MM.1S (cell line): ENCODE measurements around the gene GAB1.

Experiments used
- DNase-seq: peaks from one replicate; pipeline ENCODE4 v3.0.0-alpha.2; 2015
- H2AFZ ChIP-seq: fragments of 300-600 bp; sonication (generic); 2 replicates; pipeline ENCODE4 v1.6.0; 2016; ENCODE audit warnings: antibody characterized with exemption, low read length
- H3F3A ChIP-seq: fragments of 300-600 bp; sonication (generic); 2 replicates; pipeline ENCODE4 v1.6.1; 2016; ENCODE audit warnings: mild to moderate bottlenecking, antibody characterized with exemption, low read length, moderate library complexity, mixed read lengths; ENCODE audit not compliant: insufficient read depth
- H3K27ac ChIP-seq: fragments of 300-600 bp; sonication (generic); 2 replicates; pipeline ENCODE4 v1.5.1; 2016; ENCODE audit warnings: mild to moderate bottlenecking, low read length
- H3K27me3 ChIP-seq: fragments of 300-600 bp; sonication (generic); replicated peaks from 2 replicates; pipeline ENCODE4 v1.6.0; 2016; ENCODE audit warnings: low read length; ENCODE audit not compliant: insufficient read depth
- H3K36me3 ChIP-seq: fragments of 300-600 bp; sonication (generic); replicated peaks from 2 replicates; pipeline ENCODE4 v1.6.1; 2016; ENCODE audit warnings: mild to moderate bottlenecking, low read length, mixed read lengths; ENCODE audit not compliant: insufficient read depth
- H3K4me1 ChIP-seq: fragments of 300-600 bp; sonication (generic); 2 replicates; pipeline ENCODE4 v1.6.1; 2016; ENCODE audit warnings: low read length, mixed read lengths
- H3K4me2 ChIP-seq: fragments of 300-600 bp; sonication (generic); 2 replicates; pipeline ENCODE4 v1.6.0; 2016; ENCODE audit warnings: low read depth, low read length
- H3K4me3 ChIP-seq: fragments of 300-600 bp; sonication (generic); 2 replicates; pipeline ENCODE4 v1.5.1; 2016; ENCODE audit warnings: low read length, mixed read lengths
- H3K79me2 ChIP-seq: fragments of 300-600 bp; sonication (generic); 2 replicates; pipeline ENCODE4 v1.6.1; 2016; ENCODE audit warnings: mixed run types, low read length, mixed read lengths
- H3K9ac ChIP-seq: fragments of 300-600 bp; sonication (generic); 2 replicates; pipeline ENCODE4 v1.6.1; 2016; ENCODE audit warnings: low read length, mixed read lengths
- H3K9me2 ChIP-seq: fragments of 300-600 bp; sonication (generic); replicated peaks from 2 replicates; pipeline ENCODE4 v1.6.1; 2016; ENCODE audit warnings: mild to moderate bottlenecking, low read length, mixed read lengths; ENCODE audit not compliant: insufficient read depth
- H3K9me3 ChIP-seq: fragments of 300-600 bp; sonication (generic); replicated peaks from 2 replicates; pipeline ENCODE4 v1.6.1; 2016; ENCODE audit warnings: mild to moderate bottlenecking, low read length, mixed read lengths; ENCODE audit not compliant: insufficient read depth
- H4K20me1 ChIP-seq: fragments of 300-600 bp; sonication (generic); 2 replicates; pipeline ENCODE4 v1.6.1; 2016; ENCODE audit warnings: mild to moderate bottlenecking, low read length, moderate library complexity, mixed read lengths; ENCODE audit not compliant: insufficient read depth
- CTCF ChIP-seq: fragments of 300-600 bp; sonication (generic); IDR thresholded peaks from 2 replicates; pipeline ENCODE4 v1.5.1; 2016; ENCODE audit warnings: antibody characterized with exemption, low read length, mixed read lengths
- EZH2 ChIP-seq: fragments of 300-600 bp; sonication (generic); optimal IDR thresholded peaks from 2 replicates; pipeline ENCODE3; 2017; ENCODE audit warnings: low read depth, mild to moderate bottlenecking, antibody characterized with exemption, low read length, mixed read lengths
- EZH2phosphoT487 ChIP-seq: fragments of 300-600 bp; sonication (generic); IDR thresholded peaks from 2 replicates; pipeline ENCODE4 v1.6.1; 2018; ENCODE audit warnings: antibody characterized with exemption, low read length

Gene GAB1

DNA sequence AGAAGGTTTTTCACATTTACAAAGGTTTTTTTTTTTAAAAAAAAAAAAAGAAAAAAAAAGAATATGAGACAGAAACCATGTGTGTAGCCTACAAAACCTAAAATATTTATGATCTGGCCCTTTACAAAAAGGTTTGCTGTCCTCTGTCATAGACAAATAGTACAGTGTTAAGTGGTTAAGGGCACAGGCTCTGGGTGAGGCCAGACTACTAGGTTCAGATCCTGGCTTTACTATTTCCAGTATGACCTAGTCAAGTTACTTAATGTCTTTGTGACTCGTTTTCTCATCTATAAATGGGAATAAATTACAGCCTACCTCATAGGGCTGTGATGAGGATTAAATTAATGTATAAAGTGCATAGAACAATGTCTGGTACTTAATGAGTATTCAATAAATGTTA lies 56.5 kb downstream of the GAB1 start:
- no peaks in the 10 kb centered on the region for H3K27me3 ChIP-seq
- no peak overlapping the region for H2AFZ ChIP-seq
- H3K4me2 ChIP-seq: no peak overlapping the region
- no peak for DNase-seq
- H3K27ac ChIP-seq: no peak overlapping the region
- H3K9me2 ChIP-seq: no peaks in the 10 kb centered on the region
- H3K79me2 ChIP-seq: peaks cover 100% of the 10 kb centered on the region
- no peak overlapping the region for H3K9ac ChIP-seq
- no peaks in the 10 kb centered on the region for H3K9me3 ChIP-seq
- H3K36me3 ChIP-seq: no peaks in the 10 kb centered on the region
- H3K4me1 ChIP-seq: peaks cover 24% of the 10 kb centered on the region; the same call in 1 of the 2 replicates
- peaks cover 10% of the 10 kb centered on the region for H3F3A ChIP-seq
- TF ChIP-seq EZH2phosphoT487 (no peak), EZH2 (no peak), CTCF (no peak)
- H4K20me1 ChIP-seq: peaks cover 42% of the 10 kb centered on the region
- H3K4me3 ChIP-seq: no peak overlapping the region

GRCh38 chr4:143394739-143395453 lies 58.2 kb downstream of the GAB1 start:
- peaks cover 100% of the 10 kb centered on the region for H3K79me2 ChIP-seq
- peaks cover 17% of the 10 kb centered on the region for H3F3A ChIP-seq
- H3K27me3 ChIP-seq: no peaks in the 10 kb centered on the region
- H3K9ac ChIP-seq: no peak overlapping the region
- H3K4me3 ChIP-seq: no peak overlapping the region
- H3K4me1 ChIP-seq: peaks cover 36% of the 10 kb centered on the region
- peaks cover 30% of the 10 kb centered on the region for H4K20me1 ChIP-seq
- TF ChIP-seq CTCF (no peak), EZH2phosphoT487 (no peak), EZH2 (no peak)
- H3K36me3 ChIP-seq: no peaks in the 10 kb centered on the region
- no peak overlapping the region for H2AFZ ChIP-seq
- H3K9me3 ChIP-seq: no peaks in the 10 kb centered on the region
- H3K27ac ChIP-seq: no peak overlapping the region
- H3K4me2 ChIP-seq: no peak overlapping the region
- DNase-seq: no peak
- no peaks in the 10 kb centered on the region for H3K9me2 ChIP-seq

GRCh38 chr4:143396695-143397094 lies 60.0 kb downstream of the GAB1 start:
- H3K36me3 ChIP-seq: no peaks in the 10 kb centered on the region
- no peak overlapping the region for H3K4me3 ChIP-seq
- TF ChIP-seq EZH2 (no peak), CTCF (no peak), EZH2phosphoT487 (no peak)
- no peak for DNase-seq
- H3K4me1 ChIP-seq: peaks cover 32% of the 10 kb centered on the region
- peaks cover 17% of the 10 kb centered on the region for H3F3A ChIP-seq
- H3K79me2 ChIP-seq: peaks cover 100% of the 10 kb centered on the region
- peaks cover 21% of the 10 kb centered on the region for H4K20me1 ChIP-seq
- H3K9ac ChIP-seq: no peak overlapping the region
- H2AFZ ChIP-seq: no peak overlapping the region
- H3K4me2 ChIP-seq: no peak overlapping the region
- no peak overlapping the region for H3K27ac ChIP-seq
- H3K27me3 ChIP-seq: no peaks in the 10 kb centered on the region
- no peaks in the 10 kb centered on the region for H3K9me2 ChIP-seq
- no peaks in the 10 kb centered on the region for H3K9me3 ChIP-seq
